HG03575 (cell line): ENCODE data around the gene MACROH2A1.
"Not testable (repeated sequence)": the region's sequence is repeated elsewhere in the genome, so short reads cannot be mapped to it uniquely, and the experiment has no call there.

Experiments
- ATAC-seq: cut with Tn5 transposase; IDR thresholded peaks from one replicate; pipeline ENCODE4 v1.9.1; 2021; ENCODE audit not compliant: unreplicated experiment, insufficient number of reproducible peaks, low FRiP score; ENCODE audit errors: extremely low read depth

Gene MACROH2A1

DNA sequence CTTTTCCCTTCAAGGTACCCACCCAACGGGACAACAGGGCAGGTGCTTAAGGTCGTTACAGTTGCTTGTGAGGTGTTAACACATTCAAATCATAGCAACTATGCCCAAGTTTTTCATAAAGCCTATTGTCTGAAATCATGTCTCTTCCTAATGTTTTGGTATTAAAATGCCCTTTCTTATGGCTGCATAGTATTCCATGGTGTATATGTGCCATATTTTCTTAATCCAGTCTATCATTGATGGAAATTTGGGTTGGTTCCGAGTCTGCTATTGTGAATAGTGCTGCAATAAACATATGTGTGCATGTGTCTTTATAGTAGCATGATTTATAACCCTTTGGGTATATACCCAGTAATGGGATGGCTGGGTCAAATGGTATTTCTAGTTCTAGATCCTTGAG lies 35.7 kb downstream of the MACROH2A1 start:
- ATAC-seq = not testable (repeated sequence)

DNA sequence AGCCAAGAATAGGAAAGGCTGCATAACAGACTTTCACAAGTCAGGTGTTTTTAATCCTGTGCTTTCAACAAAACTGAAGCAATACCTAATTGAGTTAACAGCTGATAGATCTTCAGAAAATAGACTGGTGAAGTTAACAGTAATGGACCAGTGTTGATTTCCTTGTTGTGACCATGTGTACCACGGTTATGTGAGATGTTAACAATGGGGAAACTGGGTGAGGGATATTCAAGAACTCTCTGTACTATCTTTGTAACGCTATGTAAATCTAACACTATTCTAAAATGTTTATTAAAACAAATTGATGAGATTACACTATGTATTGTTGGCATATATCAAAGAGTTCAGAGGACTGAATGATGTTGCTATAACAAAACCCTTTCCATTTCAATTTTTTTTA lies 36.9 kb downstream of the MACROH2A1 start:
- no peak for ATAC-seq

DNA sequence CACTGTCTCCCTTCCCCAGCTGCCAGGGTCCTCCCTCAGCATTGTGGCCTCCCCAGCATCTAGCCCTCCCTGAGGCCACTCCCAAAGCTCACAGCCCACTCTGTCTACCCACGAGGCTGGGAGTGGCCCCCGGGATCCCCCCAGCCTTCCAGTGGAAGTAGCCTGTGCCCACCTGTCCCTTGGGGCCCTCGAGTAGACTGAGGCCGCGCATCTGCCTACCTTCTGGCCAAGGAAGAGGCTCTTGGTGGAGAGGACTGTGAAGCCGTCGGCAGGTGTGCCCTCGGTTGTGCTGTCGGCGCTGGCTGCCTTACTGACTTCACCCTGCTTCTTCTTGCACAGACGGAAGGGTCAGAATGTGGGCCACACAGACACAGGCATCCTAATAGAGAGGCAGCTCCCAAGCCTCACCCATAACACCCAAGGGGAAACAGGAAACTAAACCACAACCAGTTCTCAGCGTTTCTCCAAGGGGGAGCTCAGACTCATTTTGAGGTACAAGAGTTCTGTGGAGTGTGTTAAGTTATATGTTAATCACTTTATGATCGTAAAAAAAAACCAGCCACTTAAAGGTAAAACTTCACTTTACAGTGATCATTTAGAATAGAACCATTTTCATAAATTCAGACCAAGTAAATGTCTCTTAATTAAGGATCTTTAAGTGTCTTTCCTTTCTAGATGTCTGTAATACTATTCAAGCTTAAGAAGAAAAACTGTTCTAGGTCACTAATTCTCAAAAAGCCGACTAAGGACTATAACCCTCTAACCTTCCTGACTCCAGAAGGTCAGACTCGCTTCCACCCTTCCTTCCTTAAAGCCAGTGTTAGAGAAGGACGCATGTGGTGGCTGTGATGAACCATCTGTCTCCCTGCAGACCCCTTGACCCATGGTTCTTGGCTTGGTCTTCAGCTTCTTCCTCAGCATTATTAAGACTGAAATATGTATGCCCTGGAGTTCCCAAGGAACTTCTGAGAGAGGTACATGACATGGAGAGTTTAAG lies 38.5 kb downstream of the MACROH2A1 start:
- no peak for ATAC-seq

DNA sequence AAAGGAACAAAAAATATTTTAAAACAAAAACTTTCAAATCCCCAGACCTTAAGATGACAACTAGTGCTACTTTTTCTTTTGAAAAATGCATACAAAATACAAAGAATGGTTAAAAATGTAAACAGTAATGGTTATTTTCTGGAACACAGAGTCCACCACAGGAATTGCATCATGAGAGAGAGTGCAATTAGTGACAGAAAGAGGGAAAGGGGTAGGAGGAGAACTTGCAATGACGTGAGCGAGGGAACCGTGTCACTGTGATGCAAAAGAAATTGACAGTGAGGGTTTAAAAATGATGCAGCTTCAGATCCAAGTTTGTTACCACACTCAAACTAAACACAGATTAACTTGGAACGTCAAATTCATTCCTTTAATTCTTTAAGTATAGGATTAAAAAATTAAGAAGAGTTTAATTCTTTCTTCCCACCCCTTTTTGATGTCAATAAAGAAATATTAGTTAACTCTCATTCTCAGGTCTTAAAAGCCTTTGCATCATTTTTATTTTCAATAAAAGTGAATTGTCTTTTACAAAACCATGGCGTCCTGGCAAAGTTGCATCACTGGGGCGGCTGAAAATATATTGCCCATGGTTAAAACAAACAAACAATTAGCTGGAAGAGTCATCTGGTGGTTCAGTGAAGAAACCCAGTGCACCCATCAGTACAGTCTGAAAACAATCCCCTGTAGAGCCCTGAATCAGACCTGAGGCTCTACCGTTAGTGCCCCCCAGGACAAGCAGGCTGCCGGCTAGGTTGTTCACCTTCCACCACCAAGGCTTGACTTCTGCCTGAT lies 39.5 kb downstream of the MACROH2A1 start:
- ATAC-seq = no peak

DNA sequence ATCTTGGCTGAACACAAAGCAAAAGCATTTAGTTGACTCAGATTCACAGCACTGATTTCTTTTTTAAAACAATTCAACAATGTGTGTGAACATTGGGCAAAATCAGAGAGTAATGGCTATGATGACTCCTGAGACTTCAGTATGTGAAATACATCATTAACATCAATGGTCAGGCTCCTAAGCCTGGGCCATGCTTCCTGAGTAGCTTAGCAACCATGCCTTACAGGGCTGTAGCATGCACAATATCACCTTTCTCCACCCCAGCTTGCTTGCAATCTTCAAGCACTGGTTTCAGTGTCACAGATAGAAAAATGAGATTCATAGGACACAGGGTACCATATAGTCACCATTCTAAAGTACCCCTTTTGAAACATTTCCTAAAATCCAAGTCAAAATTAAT lies 41.3 kb downstream of the MACROH2A1 start:
- ATAC-seq = no peak

DNA sequence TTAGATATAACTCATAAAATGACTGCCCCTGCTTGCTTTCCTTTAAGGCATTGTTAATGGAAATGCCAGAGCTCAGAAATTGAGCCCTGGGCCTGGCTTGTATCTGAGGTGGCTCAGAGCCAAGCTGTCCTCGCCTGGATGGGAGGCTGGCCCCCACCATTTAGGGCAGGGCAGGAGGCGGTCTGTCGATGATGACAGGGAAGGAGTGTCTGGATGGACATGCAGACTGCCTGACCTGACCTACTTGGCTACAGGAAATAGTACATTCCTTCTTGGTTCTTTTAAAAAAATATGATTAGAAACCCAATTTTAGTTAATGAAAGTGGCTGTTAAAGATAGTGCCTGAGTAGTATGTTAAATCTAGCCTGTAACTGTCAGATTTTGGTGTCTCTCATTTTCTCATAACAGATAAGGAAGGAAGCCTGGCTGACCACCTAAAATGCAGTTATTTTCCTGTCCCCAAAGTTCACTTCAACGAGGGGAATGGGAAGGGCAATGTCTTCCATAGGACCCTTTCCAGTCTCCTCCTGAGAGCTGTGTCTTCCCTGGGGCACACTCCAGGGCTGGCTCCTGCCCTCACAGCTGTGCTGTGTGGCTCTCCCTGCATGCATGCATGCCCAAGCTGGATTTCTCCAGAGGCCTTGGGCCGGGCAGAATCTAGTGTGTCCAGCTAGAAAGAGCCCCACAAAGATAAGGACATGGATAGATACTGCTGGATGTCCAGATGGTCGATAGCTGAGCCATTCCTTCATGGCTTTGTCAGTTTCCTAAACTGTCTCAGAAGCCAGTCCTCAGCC lies 42.3 kb downstream of the MACROH2A1 start:
- no peak for ATAC-seq

DNA sequence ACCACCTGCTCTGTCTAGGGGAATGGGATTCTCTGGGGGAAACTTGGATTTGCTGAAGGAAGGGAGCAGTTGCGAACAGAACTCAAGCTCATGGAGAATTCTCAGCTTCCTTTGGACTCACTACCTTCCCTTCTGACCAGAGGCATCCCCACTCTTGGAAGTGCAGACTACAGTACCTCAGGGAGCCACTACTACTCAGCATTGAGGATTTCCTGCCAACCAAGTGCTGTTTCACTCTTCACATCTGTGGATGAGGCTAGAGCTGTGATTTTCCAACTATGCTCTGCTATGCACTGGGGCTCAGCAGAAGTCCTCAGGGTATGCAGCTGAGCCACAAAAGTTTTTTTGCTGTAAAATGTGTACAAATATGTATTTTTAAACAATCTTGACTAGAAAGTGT lies 43.9 kb downstream of the MACROH2A1 start:
- ATAC-seq = no peak

DNA sequence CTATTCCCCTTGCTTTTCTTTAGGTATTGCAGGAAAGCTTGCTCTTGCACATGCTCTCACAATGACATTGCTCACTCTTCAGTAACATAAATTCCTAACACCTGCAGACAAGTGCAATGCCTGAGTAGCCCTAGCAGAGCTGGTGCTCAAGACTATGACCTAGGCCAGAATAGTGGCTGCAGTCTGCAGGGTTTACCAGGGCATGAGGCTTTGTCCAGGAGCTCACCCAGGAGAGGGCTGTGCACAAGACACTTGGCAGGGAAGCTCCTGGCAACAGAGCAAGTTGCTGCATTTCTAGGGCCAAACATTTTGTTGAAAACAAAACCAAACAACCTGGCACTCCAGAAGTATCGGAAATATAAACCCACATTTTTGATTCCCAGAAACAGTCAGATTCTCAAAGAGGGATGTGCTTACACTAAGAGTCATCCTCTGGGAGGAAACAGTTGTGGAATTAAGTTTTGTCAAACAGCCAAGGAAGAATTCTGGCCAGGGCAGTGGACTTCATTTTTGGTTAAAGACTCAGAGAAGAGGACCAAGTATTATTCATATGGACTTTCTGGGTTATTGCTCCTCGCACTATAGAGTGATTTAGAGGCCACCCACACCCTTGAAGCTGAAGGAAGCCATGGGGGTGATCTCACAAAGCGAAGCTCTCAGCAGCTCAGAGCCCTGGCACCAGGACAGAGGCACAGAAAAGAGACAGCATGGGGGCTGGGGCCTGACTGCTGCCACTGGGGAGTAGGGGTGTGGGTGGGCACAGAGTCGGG lies 44.9 kb downstream of the MACROH2A1 start:
- ATAC-seq = no peak

DNA sequence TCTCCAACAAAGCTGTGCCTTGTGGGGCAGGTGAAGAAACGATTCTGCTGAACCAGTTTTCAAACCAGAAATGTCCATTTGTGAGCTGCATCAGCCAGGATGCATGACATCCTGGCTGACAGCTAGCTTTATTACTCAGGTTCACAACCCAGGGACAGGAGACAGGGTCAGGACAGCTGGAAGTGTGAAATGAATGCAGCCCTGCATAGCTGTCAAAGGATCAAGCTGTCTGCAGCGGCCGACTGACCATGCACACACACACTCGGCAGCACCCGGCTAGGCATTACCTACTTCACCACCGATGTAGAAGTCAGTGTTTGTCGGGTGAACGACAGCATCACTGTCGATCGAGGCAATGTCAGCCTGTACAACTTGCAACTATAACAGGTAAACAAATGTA lies 48.5 kb downstream of the MACROH2A1 start:
- ATAC-seq = no peak

DNA sequence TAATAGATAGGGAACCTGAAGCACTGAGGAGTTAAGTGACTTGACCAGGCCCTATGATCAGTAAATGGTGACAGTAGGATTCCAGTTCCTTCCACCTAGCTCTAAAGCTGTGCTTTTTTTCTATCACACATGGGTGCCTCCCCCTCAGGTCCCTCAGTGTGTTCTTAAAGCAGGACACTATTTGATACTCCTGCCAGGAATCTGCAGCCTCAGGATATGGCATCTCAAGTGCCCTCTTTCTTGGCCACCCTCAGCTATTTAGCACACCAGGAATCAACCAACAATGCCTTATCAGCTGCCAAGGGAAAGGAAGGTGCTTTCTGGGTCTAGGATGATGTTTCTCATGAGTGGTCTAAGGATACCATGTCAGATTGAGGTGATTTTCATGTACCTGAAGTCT lies 49.1 kb downstream of the MACROH2A1 start:
- ATAC-seq = no peak

DNA sequence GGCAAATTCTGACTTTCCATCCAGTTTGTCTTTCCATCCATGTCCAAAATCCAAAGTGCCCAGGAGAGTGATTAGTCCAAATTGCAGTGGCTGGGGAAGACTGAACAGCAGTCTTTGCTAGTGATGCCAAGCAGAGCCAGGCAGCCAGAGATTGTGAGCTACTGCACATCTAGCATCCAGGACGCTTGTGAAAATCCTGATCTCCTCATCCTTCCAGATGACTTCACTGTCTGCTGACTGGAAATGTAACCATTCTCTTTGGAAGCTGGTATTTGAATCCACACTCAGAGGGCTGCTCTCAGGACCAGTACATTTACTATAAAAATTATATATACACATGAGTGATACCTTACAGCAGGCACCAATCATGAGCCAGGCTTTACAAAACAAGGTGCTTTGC lies 49.6 kb downstream of the MACROH2A1 start:
- no peak for ATAC-seq

DNA sequence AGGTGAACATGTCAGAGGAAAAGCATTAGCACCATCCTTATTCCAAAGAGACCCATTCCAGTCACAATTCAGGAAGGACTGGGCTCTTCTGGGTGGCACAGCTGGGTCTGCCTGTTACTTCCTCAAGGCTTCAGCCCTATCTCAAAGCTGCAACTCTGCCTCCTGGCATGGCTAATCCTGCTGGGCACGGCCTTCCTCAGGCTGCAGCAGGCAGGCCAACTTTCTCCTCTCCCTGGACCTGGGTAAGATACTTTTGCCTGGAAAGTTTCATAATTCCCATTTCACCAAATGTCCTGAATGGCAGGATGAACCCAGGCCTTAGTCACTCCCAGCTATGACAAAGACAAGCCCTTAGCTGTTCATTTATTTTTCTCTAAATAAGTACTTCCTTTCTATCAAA lies 50.1 kb downstream of the MACROH2A1 start:
- ATAC-seq = no peak

DNA sequence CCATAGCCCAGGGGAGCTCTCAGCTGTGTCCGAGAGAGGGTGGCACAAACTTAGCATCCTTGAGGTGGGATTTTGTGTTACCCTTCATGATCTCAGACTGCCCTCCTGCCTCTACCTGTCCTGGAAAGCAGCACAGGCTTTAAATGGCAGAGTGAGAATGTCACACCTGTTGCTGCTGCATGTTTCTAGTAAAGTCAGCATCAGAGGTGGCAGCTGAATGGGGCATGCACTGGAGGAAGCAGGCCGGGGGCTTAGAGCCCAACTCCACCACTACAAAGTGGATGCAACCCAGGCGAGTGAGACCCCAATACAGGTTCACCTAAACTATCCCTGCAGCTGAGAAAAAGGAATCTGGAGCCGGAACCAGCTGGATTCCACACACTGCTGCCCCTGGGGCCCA lies 51.6 kb downstream of the MACROH2A1 start:
- no peak for ATAC-seq

DNA sequence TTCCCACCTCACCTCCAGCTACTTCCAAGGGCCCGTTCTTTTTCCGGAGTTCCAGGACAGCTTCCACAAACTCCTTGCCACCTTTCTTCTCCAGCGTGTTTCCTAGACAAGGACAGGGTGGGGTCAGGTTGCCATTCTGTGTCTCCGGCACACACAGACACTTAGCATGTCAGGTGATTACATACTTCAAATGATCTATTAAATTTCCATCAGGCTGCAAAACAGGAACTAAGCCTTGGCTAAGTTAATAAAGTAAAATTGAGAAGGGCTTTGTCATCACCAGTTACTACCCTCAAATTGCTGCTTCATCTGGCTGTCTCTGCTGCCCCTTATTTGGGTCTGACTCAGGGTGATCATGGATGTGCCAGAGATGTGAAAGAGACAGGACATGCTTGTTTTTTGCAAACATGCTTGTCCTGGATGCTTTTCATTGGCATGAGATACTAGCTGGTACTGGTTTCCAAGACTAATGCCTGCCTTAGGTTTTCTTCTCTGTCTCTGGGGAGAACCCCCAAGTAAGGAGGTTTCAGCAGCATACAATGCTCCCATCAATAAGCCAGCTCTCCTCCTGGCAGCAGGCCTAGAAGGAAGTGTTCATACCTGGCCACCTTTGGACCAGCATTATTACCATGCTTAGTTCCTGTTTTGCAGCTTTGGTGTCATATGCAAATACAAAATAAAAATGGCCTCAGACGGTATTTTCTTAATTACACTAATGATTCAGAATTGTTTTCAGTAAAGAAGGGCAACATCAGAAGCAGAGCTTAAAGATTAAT lies 52.9 kb downstream of the MACROH2A1 start:
- ATAC-seq = no peak

DNA sequence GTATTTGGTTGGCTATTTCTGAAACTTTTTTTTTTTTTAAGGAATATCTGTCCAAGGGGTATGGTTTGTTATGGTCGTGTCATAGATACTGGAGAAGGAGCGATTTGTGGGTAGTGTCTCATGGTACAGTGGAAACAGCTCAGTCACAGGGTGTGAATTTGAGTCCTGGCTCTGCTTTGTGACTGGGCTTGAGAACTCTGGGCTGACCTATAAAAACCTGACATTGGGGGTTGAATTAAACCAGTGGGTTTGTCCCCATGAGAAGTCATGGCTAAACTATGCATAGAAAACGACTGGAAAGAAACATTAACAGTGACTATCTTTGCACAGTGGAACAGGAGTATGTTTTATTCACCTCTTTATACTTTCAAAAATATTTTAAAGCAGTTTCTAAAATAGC lies 54.7 kb downstream of the MACROH2A1 start:
- no peak for ATAC-seq

DNA sequence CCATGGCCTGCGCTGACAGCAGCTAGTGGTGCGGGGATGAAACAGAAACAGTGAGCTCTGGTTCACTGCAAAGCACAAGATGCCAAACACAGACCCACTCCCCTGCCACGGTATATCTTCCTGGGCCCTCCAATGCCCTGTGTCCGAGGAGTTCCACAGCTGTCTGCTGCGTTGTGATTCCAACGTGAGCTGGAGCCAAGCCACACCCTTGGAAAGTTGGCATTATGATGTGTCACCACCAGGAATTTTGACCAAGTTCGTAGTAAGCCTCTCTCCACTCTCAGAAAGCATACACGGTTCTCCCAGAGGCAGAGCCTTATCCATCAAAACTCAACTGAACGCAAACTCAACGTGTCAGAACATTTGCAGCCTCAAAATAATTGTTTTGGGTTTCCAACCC lies 55.6 kb downstream of the MACROH2A1 start:
- ATAC-seq = no peak

DNA sequence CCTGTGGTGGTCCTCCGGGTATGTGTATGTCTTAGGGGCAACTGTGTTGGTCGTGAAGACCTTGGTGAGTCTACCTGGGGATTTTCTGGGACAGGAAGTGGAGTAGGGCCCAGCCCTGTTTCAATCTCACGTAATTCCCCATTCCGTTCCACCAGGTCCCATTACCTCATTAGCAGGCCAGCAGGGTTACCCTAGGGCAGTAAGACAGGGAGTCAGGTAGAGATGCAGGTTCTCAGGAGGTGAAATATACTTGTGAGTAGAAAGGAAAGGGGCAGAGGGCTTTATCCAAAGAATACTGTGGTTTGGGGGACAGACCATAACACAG lies 56.5 kb downstream of the MACROH2A1 start:
- no peak for ATAC-seq
